Activated naive CD4-positive, alpha-beta T cell treated with anti-CD3 and anti-CD28 coated beads, Interleukin-2, amount 50 U/mL, for 16 hours (primary cell): ENCODE data around the gene CCL4.
"Not testable (repeated sequence)": the region's sequence is repeated elsewhere in the genome, so short reads cannot be mapped to it uniquely, and the experiment has no call there.

Source experiments
- DNase-seq: peaks from one replicate; pipeline ENCODE4 v3.0.0-alpha.2; 2020

CCL4 gene

DNA sequence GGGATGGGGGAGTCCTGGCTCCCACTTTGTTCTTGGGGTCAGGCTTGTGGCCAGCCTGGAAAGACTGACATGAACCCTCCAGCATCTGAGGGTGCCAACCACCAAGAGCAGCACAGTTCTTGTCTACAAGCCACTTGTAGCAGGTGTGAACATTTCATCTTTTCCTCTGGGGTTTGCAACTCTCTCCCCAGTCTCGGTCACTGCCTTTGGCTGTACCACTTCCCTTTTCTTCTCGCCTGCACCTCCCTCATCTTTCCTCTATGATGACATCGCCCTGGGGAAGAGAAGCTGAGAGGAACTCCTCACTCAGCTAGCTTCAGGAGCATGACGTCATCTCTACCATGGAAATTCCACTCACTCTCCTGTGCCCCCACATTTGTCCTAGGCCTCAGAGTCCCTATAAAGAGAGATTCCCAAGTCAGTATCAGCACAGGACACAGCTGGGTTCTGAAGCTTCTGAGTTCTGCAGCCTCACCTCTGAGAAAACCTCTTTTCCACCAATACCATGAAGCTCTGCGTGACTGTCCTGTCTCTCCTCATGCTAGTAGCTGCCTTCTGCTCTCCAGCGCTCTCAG lies at the start of gene CCL4:
Gene CCL4, plus strand, starts transcription at position 427 of the 575 bp plus-strand sequence. Its CDS starts 79 bp downstream, at position 506.
- DNase-seq, result not testable (repeated sequence)

DNA sequence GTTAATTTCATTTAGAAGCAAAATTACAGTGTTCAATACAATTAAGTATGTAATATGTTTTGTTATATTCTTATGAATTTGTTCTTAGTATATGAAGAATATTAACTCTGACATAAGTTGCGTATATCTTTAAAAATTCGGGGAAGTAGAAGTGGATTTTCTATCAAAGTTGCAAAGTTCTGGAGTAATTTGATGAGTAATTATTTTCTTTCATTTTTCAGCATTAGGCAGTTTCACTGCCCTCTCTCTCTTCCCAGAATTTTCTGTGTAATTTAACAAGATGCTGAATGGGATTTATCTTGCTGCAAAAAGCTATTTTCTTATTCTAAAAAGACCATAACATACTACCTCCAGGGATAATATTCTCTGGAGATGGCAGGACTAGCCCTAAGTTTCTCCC lies 48.5 kb upstream of the CCL4 start:
- DNase-seq, result no peak

DNA sequence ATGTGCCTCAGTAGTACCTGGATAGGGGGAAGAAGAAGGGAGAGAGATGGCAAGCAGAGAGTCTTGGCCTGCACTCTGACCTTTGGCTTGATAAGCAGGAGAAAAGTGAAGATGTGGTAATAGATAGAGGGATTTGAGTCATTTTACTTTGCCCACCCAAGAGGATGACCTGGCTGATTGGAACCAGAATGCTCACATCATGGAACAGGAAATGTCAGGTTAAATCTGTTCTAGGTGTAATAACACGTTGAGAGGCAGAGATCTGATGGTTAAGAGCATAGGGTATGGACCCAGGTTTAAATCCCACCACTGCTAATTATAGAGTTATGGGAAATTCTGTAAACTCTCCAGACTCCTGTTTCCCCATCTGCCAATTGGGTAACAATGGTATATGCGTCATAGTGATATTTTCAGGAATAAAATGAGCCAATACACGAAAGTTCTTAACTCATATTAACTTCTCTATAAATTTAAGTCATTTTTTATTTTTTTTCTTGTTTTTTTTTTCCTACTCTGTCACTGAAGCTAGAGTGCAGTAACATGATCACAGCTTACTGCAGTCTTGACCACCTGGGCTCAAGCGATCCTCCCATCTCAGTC lies 47.6 kb upstream of the CCL4 start:
- DNase-seq, result no peak

DNA sequence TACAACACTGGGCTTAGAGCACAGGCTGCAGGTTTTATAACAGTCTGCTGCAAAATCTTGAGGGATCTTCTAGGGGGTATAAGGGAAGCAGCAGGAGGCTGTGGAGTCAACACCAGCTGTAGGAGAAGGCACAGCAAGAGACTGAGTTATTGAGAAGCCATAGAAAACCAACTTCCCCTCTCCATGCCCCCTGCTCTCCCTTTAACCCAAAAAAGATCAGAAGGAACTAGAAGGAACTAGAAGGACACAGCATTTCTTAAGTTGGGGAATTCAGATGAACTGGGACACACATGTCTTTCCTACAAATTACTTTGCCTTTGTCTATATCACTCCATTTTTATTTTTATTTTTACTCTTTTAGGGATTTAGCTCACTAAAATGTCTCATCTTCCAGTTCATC lies 45.7 kb upstream of the CCL4 start:
- DNase-seq, result no peak

DNA sequence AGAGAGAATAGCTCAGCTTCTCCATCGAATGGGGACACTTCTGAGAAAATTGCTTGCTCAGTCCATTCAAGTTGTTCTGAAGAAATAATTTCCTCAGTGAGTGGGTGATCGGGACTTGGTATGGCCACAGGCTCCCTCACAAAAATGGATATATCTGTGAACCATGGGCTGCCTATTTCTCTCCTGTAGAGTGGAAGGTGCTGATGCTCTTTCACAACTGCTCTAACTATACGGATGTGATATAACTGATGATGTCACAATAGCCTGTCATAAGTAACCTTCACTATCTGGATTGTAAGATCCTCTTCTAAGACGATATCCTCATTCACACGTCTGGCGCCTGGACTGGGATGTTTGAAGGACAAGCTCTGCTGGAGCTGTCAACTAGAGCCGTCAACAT lies 44.2 kb upstream of the CCL4 start:
- DNase-seq, result no peak

DNA sequence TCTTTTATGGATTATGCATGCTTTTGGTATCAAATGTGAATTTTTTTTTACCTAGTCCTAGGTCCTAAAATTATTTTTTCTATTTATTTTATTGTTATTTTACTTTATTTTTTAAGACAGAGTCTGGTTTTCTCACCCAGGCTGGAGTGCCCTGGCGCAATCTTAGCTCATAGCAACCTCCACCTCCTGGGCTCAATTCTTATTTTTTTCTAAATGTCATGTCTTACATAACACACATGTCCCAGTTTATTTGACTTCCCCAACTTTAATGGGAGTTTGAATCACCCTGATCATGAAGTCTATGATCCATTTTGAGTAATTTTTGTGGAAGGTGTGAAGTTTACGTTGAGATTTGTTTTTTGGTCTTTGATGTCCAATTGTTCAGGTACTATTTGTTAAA lies 42.8 kb upstream of the CCL4 start:
- DNase-seq, result no peak

DNA sequence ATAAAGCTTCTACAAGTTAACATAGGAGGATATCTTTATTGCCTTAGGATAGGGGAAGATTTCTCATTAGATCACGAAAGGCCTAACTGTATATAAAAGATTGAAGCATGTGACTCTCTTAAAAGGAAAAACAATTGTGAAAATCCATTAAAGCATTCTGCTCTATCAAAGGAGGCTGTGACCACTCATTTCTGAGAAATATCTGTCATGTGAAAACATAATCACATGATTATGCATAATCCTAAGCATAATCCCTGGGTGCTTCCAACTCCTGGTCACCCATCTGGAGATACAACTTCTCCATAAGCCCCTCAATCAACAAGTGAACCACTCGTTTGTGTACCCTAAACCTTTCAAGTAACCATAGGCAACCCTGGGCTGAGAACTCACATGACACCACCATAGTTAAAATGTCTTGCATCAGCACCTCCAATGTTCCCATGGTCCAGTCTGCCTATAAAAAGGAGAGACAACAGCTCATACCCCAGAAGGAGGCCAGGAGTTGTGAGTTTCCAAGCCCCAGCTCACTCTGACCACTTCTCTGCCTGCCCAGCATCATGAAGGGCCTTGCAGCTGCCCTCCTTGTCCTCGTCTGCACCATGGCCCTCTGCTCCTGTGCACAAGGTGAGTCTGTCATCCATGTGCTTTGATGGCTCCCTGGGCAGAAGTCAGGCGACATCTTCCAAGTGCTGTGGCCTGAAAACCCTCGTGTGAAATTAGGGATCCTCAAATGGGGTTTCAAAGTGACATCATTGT lies 39.7 kb upstream of the CCL4 start, which contains the start of gene CCL18:
Gene CCL18, plus strand, starts transcription at position 487 of the 756 bp plus-strand sequence. Its CDS starts 71 bp downstream, at position 558.
- DNase-seq, result no peak

DNA sequence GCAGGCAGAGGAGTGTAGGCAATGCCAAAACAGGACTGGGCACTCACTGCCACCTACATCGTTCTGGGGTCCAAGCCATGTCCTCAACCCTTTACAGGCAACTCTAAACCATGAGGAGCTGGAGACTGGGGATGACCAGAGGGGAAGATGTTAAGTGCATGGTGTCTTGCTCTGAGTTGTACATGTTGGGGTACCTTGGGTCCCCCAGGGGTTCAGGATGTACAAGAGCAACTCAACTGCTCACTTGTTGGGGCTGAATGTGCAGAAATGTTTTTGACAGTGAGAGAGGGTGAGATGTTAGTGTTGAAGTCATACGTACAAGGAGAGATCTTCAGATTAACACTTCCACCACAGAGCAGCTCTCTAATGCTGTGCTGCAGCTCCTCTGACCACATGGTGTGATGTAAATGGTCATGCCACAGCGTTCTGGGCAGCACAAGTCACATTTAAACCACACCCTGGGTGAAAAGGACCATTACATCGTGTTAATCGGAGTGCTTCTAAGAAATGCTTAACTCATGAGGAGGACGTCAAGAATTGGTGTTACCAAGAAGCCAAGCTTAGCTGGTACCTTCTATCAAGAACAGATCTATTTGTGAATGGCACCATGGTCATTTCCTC lies 37.2 kb upstream of the CCL4 start:
- no peak for DNase-seq

DNA sequence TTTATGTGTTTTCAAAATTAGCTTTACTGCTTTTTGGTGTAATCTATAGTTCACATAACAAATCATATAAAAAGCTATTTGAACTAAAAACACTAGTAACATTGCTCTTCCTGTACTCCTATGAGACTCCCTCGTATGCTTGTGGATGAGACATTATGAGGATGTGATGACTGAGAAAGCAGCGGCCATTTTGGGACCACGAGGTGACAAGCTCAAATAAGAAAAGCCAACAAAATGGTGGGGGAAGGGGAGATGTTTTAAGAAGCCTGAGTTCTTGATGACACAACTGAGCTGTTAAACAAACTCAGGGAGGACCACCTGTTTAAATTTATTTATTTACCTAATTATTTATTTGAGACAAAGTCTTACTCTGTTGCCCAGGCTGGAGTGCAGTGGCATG lies 35.1 kb upstream of the CCL4 start:
- no peak for DNase-seq

DNA sequence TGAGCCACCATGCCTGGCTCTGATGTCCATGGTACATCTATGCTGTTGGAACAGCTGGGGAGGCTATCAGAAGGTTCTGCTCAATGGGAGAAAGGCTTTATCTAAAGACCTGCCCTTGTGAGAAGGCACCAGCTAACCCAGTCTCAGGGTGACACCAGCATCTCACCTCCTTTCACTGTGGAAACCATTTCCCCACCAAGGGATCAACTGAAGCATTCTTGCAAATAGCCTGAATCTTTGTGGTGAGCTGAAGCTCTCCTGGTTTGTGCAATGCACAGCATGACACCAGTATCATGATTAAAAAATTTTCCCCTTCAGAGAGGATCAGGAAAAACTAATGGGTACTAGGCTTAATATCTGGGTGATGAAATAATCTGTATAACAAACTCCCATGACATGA lies 34.5 kb upstream of the CCL4 start:
- DNase-seq, result no peak

DNA sequence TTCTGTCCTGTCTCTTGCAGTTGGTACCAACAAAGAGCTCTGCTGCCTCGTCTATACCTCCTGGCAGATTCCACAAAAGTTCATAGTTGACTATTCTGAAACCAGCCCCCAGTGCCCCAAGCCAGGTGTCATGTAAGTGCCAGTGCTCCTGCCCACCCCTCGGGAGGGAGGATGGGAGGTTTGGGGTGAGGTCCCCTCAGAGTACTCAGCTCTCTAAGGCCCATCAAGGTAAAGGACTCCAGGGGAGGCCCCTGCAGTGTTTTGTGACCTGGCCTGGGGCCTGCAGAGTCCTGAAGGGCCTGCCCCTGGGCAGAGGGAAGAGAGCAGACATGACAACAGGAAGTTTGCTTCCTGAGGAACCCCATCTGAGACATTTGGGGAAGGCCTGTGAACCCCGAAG lies 33.2 kb upstream of the CCL4 start:
- no peak for DNase-seq

DNA sequence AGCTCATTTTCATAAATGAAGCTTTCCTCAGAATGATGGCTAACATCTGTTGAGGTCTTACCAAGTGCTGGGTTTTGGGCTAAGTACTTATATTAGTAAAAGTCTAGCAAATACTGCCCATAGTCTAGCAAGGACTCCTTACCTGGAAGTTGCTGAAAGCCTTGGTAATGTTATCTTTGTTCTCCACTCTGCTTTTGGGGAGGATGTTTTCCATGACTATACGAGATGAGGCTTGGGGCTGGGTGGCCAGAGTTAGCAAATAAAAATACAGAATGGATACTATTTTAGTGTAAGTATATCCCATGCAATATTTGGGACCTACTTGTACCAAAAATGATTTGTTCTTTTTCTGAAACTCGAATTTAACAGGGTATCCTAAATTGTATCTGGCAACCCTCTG lies 31.9 kb upstream of the CCL4 start:
- no peak for DNase-seq

DNA sequence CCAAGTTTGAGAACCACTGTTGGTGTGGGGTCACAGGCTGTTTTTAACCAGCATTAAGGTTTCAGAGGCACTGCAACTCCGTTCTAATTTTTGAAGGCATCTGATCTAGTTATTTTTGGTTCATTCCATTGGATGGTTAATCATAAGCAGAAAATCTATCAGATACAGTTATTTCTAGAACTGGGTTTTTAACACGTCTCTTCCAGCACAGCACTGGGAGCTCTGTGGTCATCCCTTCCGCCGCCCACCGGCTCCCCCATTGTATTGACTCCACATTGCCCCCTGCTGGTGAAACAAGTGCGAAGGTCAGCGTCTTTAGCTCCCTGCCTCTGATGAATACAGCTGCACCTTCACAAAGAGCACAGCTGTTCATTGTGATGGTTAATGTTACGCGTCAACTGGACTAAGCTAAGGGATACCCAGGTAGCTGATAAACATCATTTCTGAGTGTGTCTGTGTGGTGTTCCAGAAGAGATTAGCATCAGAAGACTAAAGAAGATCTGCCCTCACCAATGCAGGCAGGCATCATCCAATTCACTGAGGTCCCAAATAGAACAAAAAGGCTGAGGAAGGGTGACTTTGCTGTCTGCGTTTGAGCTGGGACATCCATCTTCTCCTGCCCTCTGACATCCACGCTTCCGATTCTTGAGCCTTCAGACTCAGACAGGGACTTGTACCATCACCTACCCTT lies 31.1 kb upstream of the CCL4 start:
- peak; percentile 32 for DNase-seq

DNA sequence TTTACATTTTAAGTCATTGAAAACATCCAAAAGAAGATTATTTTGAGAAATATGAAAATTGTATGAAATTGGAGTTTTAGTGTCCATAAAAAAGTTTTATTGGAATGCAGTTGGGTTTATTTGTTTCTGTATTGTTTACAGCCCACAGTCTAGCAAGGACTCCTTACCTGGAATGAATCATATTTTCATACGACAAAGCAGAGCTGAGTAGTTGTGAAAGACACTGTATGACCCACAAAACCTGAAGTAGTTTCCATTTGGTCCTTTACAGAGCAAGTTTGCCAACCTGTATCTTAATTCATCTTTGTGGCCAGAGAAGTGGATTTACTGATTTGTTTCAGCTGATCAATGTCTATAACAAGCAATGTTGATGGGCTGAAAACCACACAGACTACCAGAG lies 29.3 kb upstream of the CCL4 start:
- no peak for DNase-seq

DNA sequence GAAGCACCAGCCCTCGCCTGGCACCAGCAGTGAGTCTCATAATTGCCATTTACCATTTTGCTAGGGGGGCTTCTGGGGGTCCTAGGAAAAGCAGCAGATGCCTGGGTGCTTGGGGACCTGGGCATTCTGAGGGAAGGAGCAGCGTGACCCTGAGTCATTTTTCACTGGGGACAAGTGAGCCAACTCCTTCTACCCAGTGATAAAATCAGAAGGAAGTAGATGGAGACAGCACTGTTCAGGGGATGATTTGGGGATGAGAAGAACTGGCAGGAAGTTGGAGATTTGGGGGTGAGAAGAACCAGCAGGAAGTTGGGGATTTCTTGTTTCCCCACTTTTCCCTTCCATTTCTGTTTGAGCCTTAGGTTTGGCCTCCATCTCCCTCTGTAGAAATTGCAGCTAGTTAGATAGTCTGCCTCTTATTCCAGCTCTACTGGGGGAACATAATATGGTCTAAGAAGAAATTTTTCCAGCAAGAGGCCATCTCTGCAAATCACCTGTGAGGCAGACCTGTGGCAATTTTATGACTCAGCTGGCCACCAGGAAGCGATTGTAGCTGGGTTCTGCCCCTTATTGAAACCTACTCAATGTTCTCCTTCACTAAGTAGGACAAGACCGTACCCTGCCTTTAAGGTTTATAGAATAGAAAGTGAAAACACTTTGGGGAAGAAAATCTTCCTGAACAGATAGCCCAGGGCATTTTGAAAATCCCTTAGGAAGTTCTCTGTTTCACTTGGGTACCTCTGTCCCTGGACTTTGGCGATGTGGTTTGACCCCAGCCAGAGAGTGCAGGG lies 21.8 kb upstream of the CCL4 start:
- not testable (repeated sequence) for DNase-seq

DNA sequence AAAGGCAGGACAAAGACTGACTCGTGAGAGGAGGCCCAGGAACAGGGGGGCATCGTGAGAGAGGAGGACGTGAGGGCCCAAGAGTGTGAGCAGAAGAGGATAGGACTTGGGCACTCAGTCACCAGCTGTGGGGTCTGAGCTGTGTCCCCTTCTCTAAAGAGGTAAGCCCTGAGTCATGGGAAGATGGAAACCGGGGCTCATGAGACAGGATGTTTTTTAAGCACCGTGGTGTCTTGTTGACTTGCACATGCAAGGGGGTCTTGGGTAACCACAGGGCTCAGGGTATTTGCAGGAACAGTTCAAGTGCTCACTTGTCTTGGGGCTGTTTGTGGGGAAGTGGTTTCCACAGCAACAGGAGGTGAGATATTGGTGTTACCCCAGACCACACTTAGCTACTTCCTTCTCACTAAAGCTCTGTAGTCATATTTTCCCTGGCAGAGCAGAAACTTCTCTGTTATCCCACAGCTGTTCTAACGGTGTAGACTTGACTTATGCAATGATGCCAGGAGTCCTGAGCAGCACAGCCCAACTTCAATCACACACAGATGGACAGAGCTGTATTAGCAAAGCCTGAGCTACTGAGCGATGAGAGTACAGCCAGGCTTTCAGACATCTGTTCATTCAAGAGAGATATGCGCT lies 21.0 kb upstream of the CCL4 start:
- not testable (repeated sequence) for DNase-seq

DNA sequence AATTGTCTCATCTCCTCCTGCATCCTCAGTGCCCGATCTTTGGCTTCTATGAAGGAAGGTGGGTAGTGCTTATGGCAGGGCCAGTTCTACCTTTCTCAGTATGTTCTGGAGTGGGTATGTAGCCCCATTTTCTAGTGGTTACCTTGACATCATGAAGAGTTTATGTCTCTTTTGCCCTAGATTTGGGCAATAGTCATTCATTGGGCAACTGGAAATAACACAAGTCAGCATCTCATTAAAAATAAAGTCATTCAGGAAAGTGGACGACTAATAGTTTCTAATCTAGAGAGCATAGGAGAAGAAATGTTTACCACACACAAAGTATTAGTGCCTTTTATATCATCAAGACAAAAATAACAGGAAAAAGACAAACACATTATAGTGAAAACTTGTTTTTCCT lies 19.9 kb upstream of the CCL4 start:
- not testable (repeated sequence) for DNase-seq

DNA sequence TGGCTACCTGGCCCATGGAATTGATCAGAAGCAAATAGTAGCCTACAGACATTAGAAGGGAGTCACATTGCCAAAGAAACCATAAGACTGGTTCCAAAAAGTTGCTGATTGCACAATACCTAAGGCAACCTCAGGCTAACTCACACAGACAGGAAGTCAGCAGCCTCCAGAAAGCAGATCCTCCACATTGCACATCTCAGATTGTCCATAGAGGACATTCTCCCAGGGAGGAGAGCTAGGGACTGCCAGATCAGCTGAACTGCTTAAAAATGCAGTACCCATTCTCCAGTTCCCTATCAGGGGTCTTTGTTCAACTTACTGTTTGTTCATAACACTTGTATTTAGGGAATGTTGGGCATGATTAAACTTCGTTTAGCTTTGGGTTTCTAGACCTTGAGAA lies 17.9 kb upstream of the CCL4 start:
- DNase-seq, result no peak

DNA sequence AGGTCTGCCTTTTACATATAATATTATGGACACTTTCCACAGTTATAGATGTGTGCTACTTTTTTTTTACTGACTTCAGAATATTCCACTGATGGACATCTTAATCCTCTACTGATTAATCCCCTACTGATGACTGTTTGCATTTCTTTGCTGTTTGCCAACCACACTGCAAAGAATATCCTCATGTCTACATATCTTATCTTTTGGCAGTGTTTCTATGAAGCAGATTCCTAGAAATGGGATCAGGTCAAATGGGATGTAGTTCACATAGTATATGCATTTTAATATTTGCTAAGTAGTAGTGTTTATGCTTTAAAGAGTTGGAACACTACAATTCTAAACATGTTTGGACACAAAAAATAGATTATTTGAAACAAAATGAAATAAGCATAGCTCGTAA lies 16.8 kb upstream of the CCL4 start:
- DNase-seq, result no peak

DNA sequence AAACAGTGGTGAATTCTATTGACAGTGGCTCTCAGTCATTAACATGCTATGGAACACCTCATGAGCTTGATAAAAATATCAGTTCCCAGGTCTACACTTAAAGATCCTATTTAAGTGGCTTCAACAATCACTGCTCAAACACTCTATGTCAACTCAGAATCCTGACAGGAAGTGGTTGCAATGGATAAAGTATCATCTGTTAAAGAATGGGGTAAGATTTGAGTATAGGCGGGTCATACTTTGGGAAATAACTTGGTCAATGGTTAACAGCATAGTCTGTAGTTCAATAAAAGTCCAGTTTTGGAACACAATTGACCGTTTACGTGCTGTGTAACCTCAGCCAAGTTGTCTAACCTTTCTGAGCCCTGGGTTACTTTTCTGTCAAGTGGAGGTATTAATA lies 16.2 kb upstream of the CCL4 start:
- not testable (repeated sequence) for DNase-seq

DNA sequence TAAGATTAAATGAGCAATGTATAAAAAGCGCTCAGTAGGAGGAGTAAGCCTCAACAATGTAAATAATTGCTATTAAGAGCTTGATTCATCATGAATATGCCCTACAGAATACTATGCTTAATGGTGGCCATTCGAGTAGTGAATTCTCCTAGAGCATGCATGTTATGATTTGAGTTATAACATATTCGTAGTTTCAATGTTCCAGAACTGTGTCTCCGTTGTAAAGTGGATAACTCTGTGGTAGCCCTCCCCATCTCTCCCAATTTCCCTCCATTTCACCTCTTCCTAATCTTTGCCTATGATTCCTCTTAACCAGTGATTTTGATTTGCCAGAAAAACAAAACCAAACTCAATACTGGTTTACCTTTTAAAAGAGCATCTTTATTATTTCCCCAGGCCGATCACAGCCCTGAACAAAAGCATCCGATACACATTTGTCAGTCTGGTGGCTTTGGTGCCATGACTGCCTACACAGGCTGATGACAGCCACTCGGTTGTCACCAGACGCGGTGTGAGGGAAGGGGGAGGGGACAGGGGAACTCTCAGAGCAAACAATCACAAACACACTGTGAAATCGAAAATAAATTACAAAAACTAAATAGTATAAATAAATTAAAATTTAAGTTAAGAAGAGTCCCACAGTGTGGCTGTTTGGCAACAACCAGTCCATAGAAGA lies 15.6 kb upstream of the CCL4 start:
- not testable (repeated sequence) for DNase-seq
